Glomerular visceral epithelial cell (primary cell): ENCODE data around the gene RTP1.

Experiments
- DNase-seq: peaks from one replicate; pipeline ENCODE4 v3.0.0-alpha.2; 2016; ENCODE audit errors: extremely low spot score

RTP1 gene

DNA sequence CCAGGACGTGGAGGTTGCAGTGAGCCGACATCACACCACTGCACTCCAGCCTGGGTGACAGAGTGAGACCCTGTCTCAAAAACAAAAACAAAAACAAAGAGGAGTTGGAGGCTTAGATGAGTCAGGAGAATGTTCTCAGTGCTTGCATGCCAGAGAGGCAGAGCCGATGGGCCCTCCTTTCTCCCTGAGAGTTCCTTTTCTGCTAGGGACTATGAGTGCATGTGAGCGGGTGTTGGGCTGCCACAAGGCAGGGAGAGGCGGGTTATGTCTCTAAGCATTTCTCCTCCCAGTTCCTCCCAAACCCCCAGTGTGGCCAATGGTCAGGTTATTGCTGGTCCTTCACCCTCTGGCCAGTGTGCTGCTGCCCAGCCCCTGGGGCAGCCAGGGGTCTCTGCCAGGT is 45.1 kb downstream of the RTP1 start:
- no peak for DNase-seq

DNA sequence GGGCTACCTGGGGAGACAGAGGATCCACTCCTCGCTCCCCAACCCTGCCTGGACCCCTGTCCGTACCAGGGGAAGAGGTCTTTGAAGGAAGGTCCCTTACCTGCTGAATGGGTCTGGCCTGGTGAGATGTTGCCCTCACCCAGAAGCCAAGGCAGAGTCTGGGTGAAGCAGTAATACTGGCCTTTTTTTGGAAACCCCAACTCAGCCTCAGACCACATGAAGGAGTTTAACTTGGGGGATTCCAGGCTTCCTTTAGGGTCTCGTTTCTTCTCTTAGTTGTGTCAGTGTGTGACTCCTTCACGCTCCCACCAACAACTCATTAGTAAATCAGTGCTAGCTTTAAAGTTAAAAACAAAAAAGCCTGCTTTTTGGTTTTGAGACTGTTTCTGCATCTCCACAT is 45.6 kb downstream of the RTP1 start:
- no peak for DNase-seq

DNA sequence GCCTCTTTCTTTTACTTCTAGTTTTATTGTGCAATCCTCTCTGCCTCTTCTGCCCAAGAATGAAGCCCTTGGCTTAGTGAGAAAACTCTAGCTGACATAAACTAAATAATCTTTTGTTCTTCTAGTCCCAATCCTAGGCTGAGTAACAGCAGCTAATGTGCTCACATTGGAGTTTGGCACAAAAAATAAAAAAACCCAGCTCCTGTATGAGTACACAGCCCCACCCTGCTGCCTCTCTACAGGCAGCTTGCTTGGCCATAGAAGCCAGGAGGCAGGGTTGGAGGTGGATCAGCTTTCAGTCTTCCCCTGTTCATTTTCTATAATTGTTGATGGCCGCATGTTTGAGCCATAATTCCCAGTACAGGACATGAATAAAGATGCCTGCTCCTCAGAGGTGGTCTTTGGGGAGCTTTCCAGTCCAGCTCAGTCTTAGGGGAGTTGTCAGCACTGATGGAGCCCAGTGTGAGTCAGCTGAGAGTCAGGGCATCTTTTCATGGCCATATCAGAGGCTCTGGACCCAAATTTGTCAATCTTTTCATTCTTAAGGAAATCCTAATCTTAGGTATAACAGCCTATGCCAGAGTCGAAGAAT is 46.7 kb downstream of the RTP1 start:
- DNase-seq: no peak

DNA sequence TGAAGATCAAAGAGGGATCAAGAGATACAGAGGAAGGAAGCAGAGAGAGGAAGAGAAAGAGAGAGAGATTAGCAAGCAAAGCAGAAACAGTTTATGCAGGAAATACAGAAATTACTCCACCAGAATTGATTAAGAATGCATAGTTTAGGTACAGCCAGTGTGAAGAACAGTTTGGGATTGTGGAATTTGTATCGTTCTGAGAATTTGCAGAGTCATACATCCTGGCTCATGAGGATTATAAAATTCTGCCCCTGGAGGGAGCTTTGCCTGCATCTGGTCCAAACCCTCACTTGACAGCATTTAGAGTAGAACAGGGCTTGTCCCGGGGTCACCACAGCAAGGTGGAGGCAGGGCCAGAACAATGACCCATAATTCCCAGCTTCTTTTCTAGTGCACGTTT is 50.1 kb downstream of the RTP1 start:
- DNase-seq: no peak
